H9 (cell line): Measurements from ENCODE around the gene RABIF. TPM values are rescaled to one million over a fixed set of nuclear protein-coding genes. Genes with fewer than 3 reads are reported as not detected.

Experiments used
- total RNA-seq: library from RNA; stranded (reverse); gene quantifications from 2 replicates; pipeline ENCODE4 v1.2.1, GENCODE V29; 2021

The RABIF gene
- total RNA-seq, 1 experiment from 2014 or later, result 8.3 TPM

Other genes starting within 250 kb of the RABIF start
- gene SYT2, start 178.7 kb downstream of the RABIF start, total RNA-seq, result 3.2 and 3.3 TPM in 2 replicates
- 200 and 210 TPM in 2 replicates for gene KDM5B, start 80.7 kb downstream of the RABIF start, total RNA-seq
- 4.8 and 6.4 TPM in 2 replicates for gene PCAT6, start 78.2 kb downstream of the RABIF start, total RNA-seq
- 38.4 and 40.0 TPM in 2 replicates for gene KLHL12, start 38.1 kb upstream of the RABIF start, total RNA-seq
- gene ADIPOR1, start 69.2 kb upstream of the RABIF start, total RNA-seq, result 65.0 and 69.7 TPM in 2 replicates
- gene CYB5R1, start 78.1 kb upstream of the RABIF start, total RNA-seq, result 21.4 and 21.5 TPM in 2 replicates
- 93.4 and 96.0 TPM in 2 replicates for gene TMEM183A, start 118.2 kb upstream of the RABIF start, total RNA-seq
- gene PPFIA4, start 137.3 kb upstream of the RABIF start, total RNA-seq, result 2.8 and 3.9 TPM in 2 replicates
- not detected in 2 replicates for gene MYOG, start 196.9 kb upstream of the RABIF start, total RNA-seq
- gene ADORA1, start 238.6 kb upstream of the RABIF start, total RNA-seq, result 1.3 and 3.0 TPM in 2 replicates